ENCODE results near the gene BRD7.
"Not testable (repeated sequence)": the region's sequence is repeated elsewhere in the genome, so short reads cannot be mapped to it uniquely, and the experiment has no call there.

BRD7 gene

DNA sequence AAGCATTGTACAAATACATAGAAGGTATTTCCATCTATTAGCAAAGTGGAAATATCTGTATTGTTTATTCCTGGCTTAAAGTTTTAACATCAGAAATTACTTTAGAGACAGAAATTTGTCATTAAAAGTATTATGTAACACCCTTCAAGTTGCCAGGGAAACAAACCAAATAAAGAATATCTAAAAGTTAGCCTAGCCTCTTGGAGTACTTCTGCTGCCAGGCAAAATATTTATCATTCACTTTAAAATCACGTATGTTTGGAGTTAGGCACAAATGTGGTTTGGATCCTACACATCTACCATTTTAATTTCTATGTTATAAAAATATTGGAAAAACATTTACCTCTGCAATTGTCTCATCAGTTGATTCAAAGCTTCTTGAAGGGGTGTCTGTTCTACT, 14.7 kb downstream of the BRD7 start:
- no peak for DNase-seq

DNA sequence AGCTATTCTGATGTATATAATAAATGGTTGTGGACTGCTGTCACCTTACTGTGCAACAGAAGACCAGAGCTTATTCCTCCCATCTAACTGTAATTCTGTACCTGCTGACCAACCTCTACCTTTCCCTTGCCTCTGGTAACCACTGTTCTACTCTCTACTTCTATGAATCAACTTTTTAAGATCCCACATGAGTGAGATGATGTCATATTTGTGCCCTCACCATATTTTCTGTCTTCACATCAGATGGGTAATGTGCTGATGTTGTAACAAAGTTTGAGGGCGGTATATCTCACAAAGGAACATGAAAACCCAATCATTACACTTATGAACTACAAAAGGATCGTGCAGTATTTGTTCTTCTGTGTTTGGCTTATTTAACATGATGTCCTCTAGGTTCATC, 16.8 kb downstream of the BRD7 start:
- no peak for DNase-seq

DNA sequence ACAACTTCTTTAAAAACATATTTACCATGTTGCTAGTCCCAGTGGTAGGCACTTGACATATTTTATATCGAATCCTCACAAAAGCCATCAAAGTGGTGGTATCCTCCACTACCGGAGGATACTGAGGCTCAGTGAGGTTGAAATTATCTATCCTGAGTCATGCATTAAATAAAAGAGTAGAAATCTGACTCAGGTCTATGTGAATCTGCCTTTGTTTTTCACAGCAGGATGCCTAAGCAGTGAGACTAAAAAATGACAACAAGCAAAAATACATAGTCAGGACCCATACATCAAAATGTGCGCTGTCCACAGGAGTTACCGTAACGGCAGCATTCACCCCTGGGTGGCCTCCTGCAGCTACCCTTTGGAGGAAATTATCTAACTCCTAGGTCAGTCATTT, 17.7 kb downstream of the BRD7 start:
- DNase-seq = no peak

GRCh38 chr16:50345210-50345609, 23.6 kb downstream of the BRD7 start:
- DNase-seq = not testable (repeated sequence)

- not testable (repeated sequence) for DNase-seq
These were observed 25.2 kb downstream of the BRD7 start for GRCh38 chr16:50343566-50343965.

- DNase-seq = no peak
These were observed 28.2 kb downstream of the BRD7 start for GRCh38 chr16:50340578-50340977.

GRCh38 chr16:50338371-50339231, 30.2 kb downstream of the BRD7 start:
- peak; percentile 25 for DNase-seq

- no peak for DNase-seq
These were observed 31.9 kb downstream of the BRD7 start for GRCh38 chr16:50336884-50337283.

DNA sequence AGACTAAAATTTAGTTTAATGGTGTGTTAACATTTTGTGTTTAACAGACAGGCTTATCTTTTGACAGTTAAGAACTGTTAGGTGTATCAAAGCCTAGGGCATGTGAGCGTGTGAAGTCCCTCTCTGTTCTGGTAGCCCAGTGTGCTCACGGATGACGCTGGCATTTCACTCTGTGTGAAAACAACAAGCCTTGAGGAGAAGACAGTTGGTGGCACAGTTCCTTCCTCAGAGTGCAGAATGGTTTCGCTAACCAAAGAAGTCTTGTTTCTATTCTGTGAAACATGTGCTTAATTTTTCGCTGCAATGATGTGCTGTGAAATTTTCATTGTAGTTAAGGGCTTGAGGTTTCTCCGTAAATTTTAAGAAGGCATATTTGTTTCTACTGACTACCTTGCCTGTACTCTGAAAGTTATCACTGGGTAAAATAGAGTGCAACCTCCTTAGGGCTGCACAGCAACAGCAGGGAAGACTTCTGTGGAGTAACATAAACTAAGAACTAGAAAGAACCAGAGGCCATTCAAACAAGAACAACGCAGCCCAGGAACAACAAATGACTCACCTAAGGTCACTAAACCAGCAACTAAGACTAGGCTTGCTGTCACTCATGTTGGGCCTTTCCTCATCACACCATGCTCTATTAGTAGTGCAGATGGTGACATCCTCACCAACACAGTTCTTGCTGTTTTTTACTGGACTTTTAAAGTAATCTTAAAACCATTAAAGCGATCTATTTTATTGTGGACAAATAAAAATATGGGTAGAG, 33.4 kb downstream of the BRD7 start:
- DNase-seq = no peak

GRCh38 chr16:50334106-50334975, 34.4 kb downstream of the BRD7 start:
- no peak for DNase-seq

- DNase-seq = no peak
These were observed 36.2 kb downstream of the BRD7 start for GRCh38 chr16:50332599-50332998.

GRCh38 chr16:50331570-50331969, 37.2 kb downstream of the BRD7 start:
- no peak for DNase-seq

DNA sequence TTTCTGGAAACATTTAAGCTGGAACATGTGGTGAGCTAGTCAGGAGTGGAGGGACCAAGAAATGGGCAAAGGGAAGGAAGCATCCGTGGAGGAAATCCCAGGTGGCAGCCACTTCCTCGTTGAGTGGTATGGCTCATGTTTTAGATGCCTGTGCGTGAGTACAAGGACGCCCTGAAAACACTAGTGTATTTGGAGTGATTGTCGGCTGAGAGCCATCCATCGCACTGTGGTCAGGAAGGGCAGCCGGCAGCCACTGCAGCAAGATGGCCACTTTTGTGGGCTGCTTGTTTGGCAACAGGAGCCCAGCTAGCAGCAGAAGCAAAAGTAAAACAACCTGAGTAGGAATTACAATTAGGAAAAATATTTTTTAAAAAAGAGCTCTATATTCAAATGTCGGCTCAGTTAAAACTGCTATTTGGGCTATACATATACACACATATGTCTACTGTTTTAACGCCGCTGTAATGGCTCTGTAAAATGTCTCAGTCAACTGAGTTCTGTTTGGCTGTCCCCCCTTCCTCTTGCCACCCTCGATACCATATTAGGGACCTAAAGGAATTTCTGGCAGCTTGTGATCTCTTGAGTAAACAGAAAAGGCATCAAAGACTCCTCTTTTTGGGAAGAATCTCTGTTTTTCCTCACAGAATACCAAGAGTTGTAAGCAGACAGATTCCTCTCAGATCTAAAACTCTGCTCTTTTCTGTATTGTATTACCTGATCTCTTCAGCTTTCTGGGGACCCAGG, 39.2 kb downstream of the BRD7 start:
- DNase-seq = no peak

DNA sequence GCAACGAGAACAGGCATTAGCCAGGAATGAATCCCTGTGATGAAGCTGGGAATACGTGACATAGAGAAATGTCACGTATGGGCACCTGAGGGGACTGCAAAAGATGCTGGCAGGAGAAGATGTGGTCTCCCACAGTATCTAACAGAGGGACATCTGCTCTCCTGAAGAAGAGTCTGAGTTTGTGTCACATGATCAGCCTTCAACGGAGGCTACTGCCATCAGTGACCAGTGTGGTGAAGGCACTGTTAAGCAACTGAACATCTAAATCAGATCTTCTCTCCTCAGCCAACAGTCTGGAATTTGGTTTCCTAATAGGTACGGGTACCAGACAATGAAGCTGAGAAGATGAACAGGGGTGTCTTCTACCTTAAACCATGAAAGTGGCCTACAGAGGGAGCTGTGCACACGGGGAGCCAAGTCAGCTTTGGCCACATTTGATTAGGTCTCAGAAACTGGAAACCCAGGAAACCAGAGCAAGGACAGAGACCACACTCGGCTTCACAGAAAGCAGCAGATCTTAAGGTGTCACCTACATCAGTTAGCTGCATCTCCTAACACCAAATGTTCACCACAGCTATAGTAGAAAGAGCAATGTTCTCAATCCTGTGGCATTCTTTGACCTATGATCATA, 41.8 kb downstream of the BRD7 start:
- DNase-seq = no peak

- no peak for DNase-seq
These were observed 42.5 kb downstream of the BRD7 start for GRCh38 chr16:50326264-50326663.

DNA sequence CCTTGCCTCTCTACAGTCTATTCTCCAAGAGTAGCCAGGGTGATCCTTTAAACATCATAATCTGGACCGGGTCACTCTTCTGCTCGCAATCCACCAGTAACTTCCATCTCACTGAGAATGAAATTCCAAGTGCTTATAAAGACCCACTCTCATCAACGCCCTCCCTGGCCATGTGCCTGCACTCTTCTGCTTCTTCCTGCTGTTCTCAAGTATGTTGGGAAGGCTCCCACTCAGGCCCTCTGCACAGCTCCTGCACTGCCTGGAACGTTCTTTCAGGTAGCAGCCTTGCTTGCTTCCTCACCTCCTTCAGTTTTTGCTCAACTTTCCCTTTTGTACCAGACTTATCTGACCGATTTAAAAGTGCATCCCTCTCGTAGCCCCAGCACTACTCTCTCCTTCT, 44.4 kb downstream of the BRD7 start:
- no peak for DNase-seq

GRCh38 chr16:50323335-50324011, 45.3 kb downstream of the BRD7 start:
- DNase-seq = no peak

- DNase-seq = no peak
These were observed 46.5 kb downstream of the BRD7 start for GRCh38 chr16:50322333-50322732.

DNA sequence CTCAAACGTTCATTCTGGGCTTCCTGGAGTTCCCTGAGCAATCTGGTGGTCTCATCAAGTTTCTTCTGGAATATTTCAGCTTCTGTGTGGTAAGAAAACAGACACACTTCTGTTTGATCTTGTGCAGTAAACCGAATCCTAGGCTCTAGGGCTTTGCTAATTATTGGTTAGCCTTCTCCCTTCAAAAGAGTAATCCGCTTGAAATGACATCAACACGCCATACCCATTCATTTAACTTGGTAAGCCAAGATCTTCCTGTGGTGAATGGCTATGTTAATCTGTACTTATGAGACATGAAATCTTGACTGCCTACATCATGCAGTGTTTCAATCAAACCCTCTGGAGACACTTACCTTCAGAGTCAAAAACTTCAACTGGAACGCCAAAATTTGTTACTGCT, 48.5 kb downstream of the BRD7 start:
- DNase-seq = no peak

DNA sequence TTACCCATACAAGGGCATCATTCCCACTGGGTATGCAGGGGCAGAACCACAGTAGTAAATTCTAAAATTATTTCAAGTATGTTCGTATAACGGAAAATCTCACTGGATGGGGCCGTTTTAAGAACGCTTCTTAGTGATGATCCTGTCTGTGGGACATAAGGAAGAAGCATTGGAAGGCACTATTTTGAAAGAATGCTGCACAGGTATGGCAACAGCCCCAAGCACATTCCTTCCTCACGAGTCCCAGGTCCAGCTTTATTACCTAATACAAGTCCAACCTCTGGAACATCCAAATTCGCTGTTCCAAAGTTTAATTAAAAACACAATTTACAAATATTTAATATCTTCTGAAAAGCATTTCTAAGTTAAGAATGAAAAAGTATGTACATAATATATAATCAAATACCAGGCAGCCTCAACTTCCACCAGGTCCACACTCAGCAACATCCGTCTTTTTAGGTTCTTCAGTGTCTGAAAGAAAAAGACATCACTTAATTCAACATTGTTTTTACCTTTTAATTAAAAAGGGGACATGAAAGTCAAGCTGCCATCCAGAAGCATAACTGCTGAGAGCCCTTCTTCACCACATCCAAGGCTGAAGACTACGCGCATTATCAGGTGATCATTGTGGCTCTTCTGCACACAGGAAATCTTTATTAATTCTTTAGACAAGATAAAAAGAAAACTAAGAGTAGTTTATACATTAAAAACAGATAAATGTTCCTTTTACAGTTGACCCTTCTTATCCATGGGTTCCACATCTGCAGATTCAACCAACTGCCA, 49.8 kb downstream of the BRD7 start:
- no peak for DNase-seq

Measured in NCI-H226 (cell line).